Smooth muscle cell of the coronary artery (primary cell): ENCODE results near the gene SENP8. TPM values are rescaled to one million over a fixed set of nuclear protein-coding genes. Genes with fewer than 3 reads are reported as not detected.

ENCODE experiments used
- total RNA-seq: library from RNA; depleted of rRNA; stranded (reverse); fragments of >200 nt; gene quantifications from 2 replicates; pipeline ENCODE4 v1.2.3, GENCODE V29; 2014; ENCODE audit warnings: low replicate concordance

The SENP8 gene
- 0.94 and 1.5 TPM in 2 replicates for total RNA-seq

GRCh38 chr15:72118017-72118978 is at the start of gene SENP8, which contains the start of gene MYO9A:
TSS of gene SENP8 (plus strand) at chr15:72118403. CDS start at chr15:72139624, 21,221 bp downstream.
TSS of gene MYO9A (minus strand) at chr15:72118150. CDS start at chr15:72046563, 71,587 bp downstream.

Other genes with a start within 250 kb of the SENP8 start
- 24.5 and 49.7 TPM in 2 replicates for gene MYO9A, start 253 bp upstream of the SENP8 start, total RNA-seq
- gene GRAMD2A, start 79.4 kb downstream of the SENP8 start, total RNA-seq = 0.08 and 1.4 TPM in 2 replicates
- 1,418 and 2,202 TPM in 2 replicates for gene PKM, start 112.8 kb downstream of the SENP8 start, total RNA-seq
- gene PARP6, start 154.2 kb downstream of the SENP8 start, total RNA-seq = 10.3 and 20.0 TPM in 2 replicates
- 0.15 and 0.35 TPM in 2 replicates for gene CELF6, start 201.8 kb downstream of the SENP8 start, total RNA-seq